Ovary (tissue), 9 donors: ENCODE results near the gene WDR18. TPM values are rescaled to one million over a fixed set of nuclear protein-coding genes. Genes with fewer than 3 reads are reported as not detected.

Source experiments
- DNase-seq, 5 donors: peaks; one replicate each; pipeline ENCODE4 v3.0.0-alpha.2; 2019 to 2020
- H3K27ac ChIP-seq, 2 donors: fragments of 200-600 bp; one replicate each; pipeline versions ENCODE4 v1.5.1 to v1.8.0; 2019 to 2022
- H3K27me3 ChIP-seq: fragments of 200-600 bp; one replicate; pipeline ENCODE4 v1.8.0; 2022
- H3K36me3 ChIP-seq: fragments of 200-600 bp; sonication (generic); one replicate; pipeline ENCODE4 v1.5.1; 2019
- H3K4me1 ChIP-seq: one replicate; pipeline ENCODE4 v1.8.1; 2013; ENCODE audit warnings: mild to moderate bottlenecking, moderate library complexity; ENCODE audit not compliant: insufficient read depth
- H3K4me3 ChIP-seq: fragments of 200-600 bp; sonication (generic); one replicate; pipeline ENCODE4 v1.5.1; 2017
- H3K9me3 ChIP-seq, 2 donors: fragments of 200-600 bp in 1 of 2; sonication (generic) in 1 of 2; one replicate each; pipeline versions ENCODE4 v1.5.1 to v1.8.1; 2013 to 2019; ENCODE audit warnings: mild to moderate bottlenecking in 1 of 2, moderate library complexity in 1 of 2
- EP300 ChIP-seq: sonication (generic); formaldehyde crosslinking; IDR thresholded peaks from one replicate; pipeline ENCODE4 v1.6.1; 2017; ENCODE audit warnings: antibody characterized with exemption
- POLR2A ChIP-seq: fragments of 450-650 bp; IDR thresholded peaks from one replicate; pipeline ENCODE4 v1.6.1; 2017; ENCODE audit warnings: antibody characterized with exemption, mild to moderate bottlenecking, moderate library complexity
- WGBS, 3 donors: extraction: QIAGEN DNeasy Blood & Tissue Kit in 1 of 3; methylation state at CpG; one replicate each; pipeline versions ENCODE4 v1.1.5 to v1.1.7; 2013 to 2017; 5-methylcytosine and 5-hydroxymethylcytosine counted together
- intact Hi-C, 4 donors: fragments of 100-400 bp; cut with DNase I; formaldehyde crosslinking; loops; one replicate each; pipeline versions ENCODE4 v1.11.0 to v1.15.1; 2022 to 2023
- polyA plus RNA-seq, 2 donors: library from polyadenylated mRNA; stranded (reverse); fragments of 200-250 nt in 1 of 2; fragments of 350-450 nt in 1 of 2; fragmentation: Illumina TruSeq in 1 of 2; extraction: RNeasy Lipid Tissue Mini Kit (QIAGEN cat#74804) in 1 of 2; gene quantifications; one replicate each; pipeline ENCODE4 v1.2.3, GENCODE V29; 2013 to 2014
- total RNA-seq, 7 donors: library from RNA; depleted of rRNA in 2 of 7; stranded (reverse); fragments of >200 nt in 2 of 7; fragmentation: NEBNext Ultra II Directional in 3 of 7; extraction: Animal tissue kit (Norgen Biotek cat#: 25700) in 3 of 7; gene quantifications; one replicate each; pipeline versions ENCODE4 v1.1.0 to v1.2.4, GENCODE V29; 2016 to 2023
- TF ChIP-seq, protein P1 (sequence below), 3 donors: fragments of 450-650 bp in 2 of 3; fragments of 200-600 bp in 1 of 3; IDR thresholded peaks; one replicate each; pipeline versions ENCODE4 v1.5.1 to v1.8.0; 2016 to 2022; ENCODE audit warnings: antibody characterized with exemption in 3 of 3, mild to moderate bottlenecking in 1 of 3
- donor health status: DM: no; HTN: no; CAD: no; lungs with moderate emphysema.
- donor health status: DM: no; HTN: no; CAD: no.
- donor health status: Bipolar disorder and iron deficiency.
- donor health status: DM: yes; HTN: yes; CAD: no.
- donor health status: DM: no; HTN: no; CAD: no.
- donor health status: DM: yes; HTN: yes; CAD: no.

WDR18 gene
- total and polyA plus RNA-seq, 9 donors, result 3.5 to 45.6 (median 24.5) TPM

DNA sequence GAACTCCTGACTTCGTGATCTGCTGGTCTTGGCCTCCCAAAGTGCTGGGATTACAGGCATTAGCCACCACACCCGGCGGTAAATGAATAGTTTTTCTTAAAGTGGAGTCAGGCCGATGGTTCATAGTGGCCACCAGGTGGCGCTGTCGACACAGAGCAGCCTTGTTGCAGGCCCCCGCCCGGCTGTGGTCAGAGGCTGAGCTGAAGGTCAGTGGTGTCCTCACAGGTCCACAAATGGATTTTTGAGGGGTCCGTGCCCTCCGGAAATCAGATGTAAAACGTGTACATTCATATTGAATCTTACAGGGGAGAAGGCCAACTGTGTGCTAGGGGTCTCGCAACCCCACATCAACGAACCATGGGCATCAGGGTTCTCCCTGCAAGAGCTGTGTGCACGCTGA lies 13.4 kb upstream of the WDR18 start:
- H3K4me3 ChIP-seq, result no peak overlapping the region
- DNase-seq, result peak in 1 of 5 donors; percentile 15
- H3K27me3 ChIP-seq, result no peaks in the 10 kb centered on the region
- intact Hi-C loops, result no loop called here
- H3K9me3 ChIP-seq, result peaks cover 0 to 3% of the 10 kb centered on the region in 2 donors
- 91 to 96% (median 94%) methylated on average over 14 of the region's 14 CpGs for WGBS, 3 donors
- no peaks in the 10 kb centered on the region for H3K36me3 ChIP-seq
- TF ChIP-seq, protein P1, sequence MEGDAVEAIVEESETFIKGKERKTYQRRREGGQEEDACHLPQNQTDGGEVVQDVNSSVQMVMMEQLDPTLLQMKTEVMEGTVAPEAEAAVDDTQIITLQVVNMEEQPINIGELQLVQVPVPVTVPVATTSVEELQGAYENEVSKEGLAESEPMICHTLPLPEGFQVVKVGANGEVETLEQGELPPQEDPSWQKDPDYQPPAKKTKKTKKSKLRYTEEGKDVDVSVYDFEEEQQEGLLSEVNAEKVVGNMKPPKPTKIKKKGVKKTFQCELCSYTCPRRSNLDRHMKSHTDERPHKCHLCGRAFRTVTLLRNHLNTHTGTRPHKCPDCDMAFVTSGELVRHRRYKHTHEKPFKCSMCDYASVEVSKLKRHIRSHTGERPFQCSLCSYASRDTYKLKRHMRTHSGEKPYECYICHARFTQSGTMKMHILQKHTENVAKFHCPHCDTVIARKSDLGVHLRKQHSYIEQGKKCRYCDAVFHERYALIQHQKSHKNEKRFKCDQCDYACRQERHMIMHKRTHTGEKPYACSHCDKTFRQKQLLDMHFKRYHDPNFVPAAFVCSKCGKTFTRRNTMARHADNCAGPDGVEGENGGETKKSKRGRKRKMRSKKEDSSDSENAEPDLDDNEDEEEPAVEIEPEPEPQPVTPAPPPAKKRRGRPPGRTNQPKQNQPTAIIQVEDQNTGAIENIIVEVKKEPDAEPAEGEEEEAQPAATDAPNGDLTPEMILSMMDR (IDR thresholded peaks at IDR 0.05), result peak in 1 of 3 donors; percentile 21
- no peak for TF ChIP-seq POLR2A
- no peaks in the 10 kb centered on the region for H3K4me1 ChIP-seq
- H3K27ac ChIP-seq, result no peak overlapping the region

DNA sequence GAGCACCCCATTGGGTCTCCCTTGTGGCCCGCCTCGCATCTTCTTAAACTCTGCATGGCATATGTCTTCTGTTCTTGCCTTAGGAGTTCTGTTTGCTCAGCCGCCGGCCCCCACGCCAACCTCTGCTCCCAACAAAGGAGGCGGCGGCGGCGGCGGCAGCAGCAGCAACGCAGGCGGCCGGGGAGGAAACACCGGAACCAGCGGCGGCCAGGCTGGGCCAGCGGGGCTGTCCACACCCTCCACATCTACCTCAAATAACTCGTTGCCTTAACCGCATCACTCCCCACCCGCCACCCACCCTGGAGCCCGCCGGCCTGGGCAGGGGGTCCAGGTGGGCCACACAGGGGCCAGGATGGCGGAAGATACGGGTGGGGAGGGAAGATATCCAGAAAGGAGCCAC lies 12.3 kb upstream of the WDR18 start:
- Histone ChIP-seq H3K4me1 (no peaks in the 10 kb centered on the region), H3K36me3 (no peaks in the 10 kb centered on the region), H3K27ac (no peak overlapping the region), H3K9me3 (peaks cover 0 to 3% of the 10 kb centered on the region in 2 donors), H3K27me3 (no peaks in the 10 kb centered on the region), H3K4me3 (no peak overlapping the region)
- peak in 2 of 5 donors; percentile 14 to 29 for DNase-seq
- intact Hi-C loops, result no loop called here
- WGBS, 3 donors, result 92 to 95% (median 92%) methylated on average over 24 of the region's 24 CpGs
- no peak for TF ChIP-seq EP300

DNA sequence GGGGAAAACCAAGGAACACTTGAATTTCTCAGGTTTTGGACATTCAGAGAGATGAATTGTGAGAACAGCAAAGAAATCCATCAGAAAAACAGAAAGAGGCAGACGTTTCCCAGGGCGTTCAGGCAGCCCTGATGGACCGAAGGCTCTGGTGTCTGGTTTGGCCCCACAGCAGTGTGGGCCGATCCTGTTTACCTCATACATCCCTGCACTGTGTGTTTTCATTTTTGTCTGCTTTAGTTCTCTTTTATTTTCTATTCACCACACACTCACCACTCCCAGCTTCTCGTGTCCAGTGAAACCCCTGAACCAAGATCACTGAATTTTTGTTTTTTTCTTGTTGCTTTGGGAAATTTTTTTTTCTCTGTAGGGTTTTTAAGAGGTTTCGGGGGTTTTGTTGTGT lies 11.9 kb upstream of the WDR18 start:
- TF ChIP-seq, protein P1 (IDR thresholded peaks at IDR 0.05), result no peak
- Histone ChIP-seq H3K27ac (no peak overlapping the region), H3K4me3 (no peak overlapping the region), H3K36me3 (no peaks in the 10 kb centered on the region), H3K27me3 (no peaks in the 10 kb centered on the region), H3K4me1 (no peaks in the 10 kb centered on the region), H3K9me3 (peaks cover 0 to 3% of the 10 kb centered on the region in 2 donors)
- no peak for DNase-seq
- 95 to 98% (median 96%) methylated on average over 6 of the region's 6 CpGs for WGBS, 3 donors
- intact Hi-C loops, result no loop called here

DNA sequence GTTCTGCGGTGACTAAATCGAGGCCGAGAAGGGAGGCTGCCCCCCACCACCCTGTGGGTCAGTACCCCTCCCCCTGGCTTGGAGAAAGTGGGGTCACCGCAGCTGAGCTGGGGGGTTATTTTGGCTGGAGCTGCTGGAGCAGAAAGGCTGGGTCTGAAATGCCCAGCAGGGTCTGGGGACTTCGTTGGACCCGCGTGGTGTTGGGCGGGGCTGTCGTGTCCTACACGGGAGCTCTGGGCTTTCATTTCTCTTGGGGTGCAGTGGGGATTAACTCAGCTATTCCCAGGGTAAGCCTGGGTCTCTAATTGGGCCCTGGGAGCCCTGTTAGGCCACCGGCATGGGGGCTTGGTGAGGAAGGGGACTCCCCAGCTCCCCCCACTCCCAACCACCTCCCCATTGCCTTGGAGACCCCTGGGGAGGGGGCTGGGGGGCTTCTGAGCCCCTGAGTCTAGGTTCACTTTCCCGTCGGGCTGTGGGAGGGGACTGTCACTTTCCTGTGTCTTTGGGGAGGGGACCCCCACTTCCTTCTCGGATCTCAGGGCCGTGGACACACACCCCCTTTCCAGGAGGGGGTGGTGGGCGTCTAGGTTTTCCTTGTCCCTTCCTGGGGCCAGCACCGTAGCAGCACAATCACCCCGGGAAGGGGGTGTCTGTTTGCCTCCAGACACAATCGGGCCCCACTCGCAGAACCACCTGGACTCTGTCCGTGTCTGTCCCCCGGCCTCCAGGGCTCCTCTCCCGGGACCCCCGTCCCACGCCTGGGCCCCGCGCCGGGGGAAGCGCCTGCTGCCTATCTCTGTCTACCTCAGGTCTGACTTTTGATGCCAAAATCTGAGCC lies 10.2 kb upstream of the WDR18 start:
- TF ChIP-seq, protein P1 (IDR thresholded peaks at IDR 0.05), result no peak
- TF ChIP-seq EP300 (no peak), POLR2A (no peak)
- Histone ChIP-seq H3K4me1 (no peaks in the 10 kb centered on the region), H3K9me3 (peaks cover 0 to 3% of the 10 kb centered on the region in 2 donors), H3K36me3 (no peaks in the 10 kb centered on the region), H3K27ac (no peak overlapping the region), H3K4me3 (no peak overlapping the region), H3K27me3 (no peaks in the 10 kb centered on the region)
- no peak for DNase-seq
- intact Hi-C loops, result no loop called here
- WGBS, 3 donors, result 67 to 77% (median 72%) methylated on average over 28 to 29 of the region's 29 CpGs

DNA sequence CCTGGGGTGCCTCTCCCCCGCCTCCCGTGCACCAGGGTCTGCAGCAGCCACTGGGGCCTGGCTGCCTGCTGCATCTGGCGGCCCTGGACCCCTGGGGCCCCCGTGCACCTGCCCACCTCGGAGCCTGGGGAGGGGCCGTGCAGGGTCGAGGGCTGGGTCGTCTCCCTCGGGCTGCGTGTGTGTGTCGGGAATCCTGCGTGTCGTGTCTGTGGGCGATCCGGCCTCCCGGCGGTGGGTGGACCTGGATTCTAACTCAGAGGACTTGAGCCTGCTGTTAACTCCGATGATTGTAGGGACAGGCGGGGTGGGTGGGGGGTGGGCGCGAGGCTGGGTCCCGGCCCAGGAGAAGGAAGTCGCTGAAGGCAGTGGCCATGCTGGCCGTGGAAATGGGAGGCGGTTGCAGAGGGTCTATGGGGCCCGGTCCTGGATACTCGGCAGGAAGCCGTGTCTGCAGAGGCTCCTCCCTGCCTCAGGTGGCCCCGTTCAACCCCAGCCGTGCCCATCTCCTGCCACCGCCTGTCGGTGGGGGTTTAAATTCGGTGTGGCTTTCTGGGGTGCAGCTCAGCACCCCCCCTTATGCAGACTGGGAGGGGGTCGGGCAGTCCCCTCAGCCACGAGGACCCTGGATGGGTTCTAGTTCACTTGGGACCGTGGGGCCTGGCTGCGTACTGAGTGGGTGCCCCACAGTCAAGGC lies 9.4 kb upstream of the WDR18 start:
- no peak for TF ChIP-seq POLR2A
- TF ChIP-seq, protein P1 (IDR thresholded peaks at IDR 0.05), result no peak
- no peak for TF ChIP-seq EP300
- Histone ChIP-seq H3K9me3 (peaks cover 0 to 3% of the 10 kb centered on the region in 2 donors), H3K27me3 (no peaks in the 10 kb centered on the region), H3K27ac (no peak overlapping the region), H3K4me1 (no peaks in the 10 kb centered on the region), H3K4me3 (no peak overlapping the region), H3K36me3 (no peaks in the 10 kb centered on the region)
- DNase-seq, result no peak
- 70 to 79% (median 73%) methylated on average over 35 to 37 of the region's 37 CpGs for WGBS, 3 donors
- intact Hi-C loops, result no loop called here
